Left ventricle myocardium superior (tissue), 1 donor: ENCODE results near the gene HPN. TPM values are rescaled to one million over a fixed set of nuclear protein-coding genes. Genes with fewer than 3 reads are reported as not detected.

Experiments used
- ATAC-seq: fragments of 200-7000 bp; cut with Tn5 transposase; one replicate; pipeline ENCODE4 v1.9.1; 2020; ENCODE audit warnings: mild to moderate bottlenecking, moderate library complexity
- DNase-seq: peaks from one replicate; pipeline ENCODE4 v3.0.0-alpha.2; 2020
- intact Hi-C: fragments of 100-400 bp; cut with micrococcal nuclease; formaldehyde crosslinking; loops from one replicate; pipeline ENCODE4 v1.11.0; 2022
- total RNA-seq: library from RNA; stranded (reverse); fragmentation: NEBNext Ultra II Directional; extraction: Animal tissue kit (Norgen Biotek cat#: 25700); gene quantifications from one replicate; pipeline ENCODE4 v1.2.1, GENCODE V29; 2021
- donor health status: DM: no; HTN: yes; CAD: no; lungs with severe emphysema.

The HPN gene
- total RNA-seq, 1 donor from 2014 or later, result 9.8 TPM

GRCh38 chr19:35109395-35110112 is 68.0 kb downstream of the HPN start:
- DNase-seq (no peak), ATAC-seq (no peak)
- intact Hi-C loops, result no loop called here

- intact Hi-C loops, result no loop called here
- ATAC-seq, result no peak
- DNase-seq, result no peak
Measured at GRCh38 chr19:35110974-35111373, 69.5 kb downstream of the HPN start.

- DNase-seq, result no peak
- ATAC-seq, result no peak
- intact Hi-C loops, result no loop called here
Measured at GRCh38 chr19:35112995-35113688, 71.6 kb downstream of the HPN start.

- DNase-seq, result peak; percentile 84
- peak; percentile 86 for ATAC-seq
- intact Hi-C loops, result no loop called here
Measured at GRCh38 chr19:35114353-35115176, 73.0 kb downstream of the HPN start.

GRCh38 chr19:35115177-35115951 is 73.8 kb downstream of the HPN start, which contains the start of gene FXYD3:
Gene FXYD3 (plus strand): TSS chr19:35115823. CDS start chr19:35119377, 3,554 bp downstream.
- ATAC-seq (peak; percentile 41), DNase-seq (no peak)
- intact Hi-C loops, result no loop called here

Other genes with a start within 250 kb of the HPN start
- 3.7 TPM for gene ZNF30, start 114.8 kb upstream of the HPN start, total RNA-seq
- 3.4 TPM for gene ZNF792, start 77.5 kb upstream of the HPN start, total RNA-seq
- gene GRAMD1A, start 41.4 kb upstream of the HPN start, total RNA-seq, result 30.6 TPM
- gene SCN1B, start 11.3 kb upstream of the HPN start, total RNA-seq, result 45.7 TPM
- gene FXYD3, start 74.1 kb downstream of the HPN start, total RNA-seq, result 3.1 TPM
- 9.0 TPM for gene LGI4, start 93.3 kb downstream of the HPN start, total RNA-seq
- gene FXYD1, start 97.1 kb downstream of the HPN start, total RNA-seq, result 489 TPM
- not detected for gene FXYD7, start 101.5 kb downstream of the HPN start, total RNA-seq
- 21.2 TPM for gene FXYD5, start 113.0 kb downstream of the HPN start, total RNA-seq
- gene FAM187B, start 187.0 kb downstream of the HPN start, total RNA-seq, result not detected
- gene LSR, start 207.3 kb downstream of the HPN start, total RNA-seq, result 6.1 TPM
- gene USF2, start 227.2 kb downstream of the HPN start, total RNA-seq, result 170 TPM
- gene HAMP, start 240.8 kb downstream of the HPN start, total RNA-seq, result not detected